AG04449 (cell line): ENCODE data around the gene RARRES1.
A peak's percentile ranks its signal among the peaks of the same experiment; 100 is the strongest.
"Not testable (repeated sequence)": the region's sequence is repeated elsewhere in the genome, so short reads cannot be mapped to it uniquely, and the experiment has no call there.

Source experiments
- CTCF ChIA-PET: fragments of 350-600 bp; formaldehyde crosslinking; extraction: SDS; loops from one replicate; lab custom pipeline; 2021; ENCODE audit warnings: antibody characterized with exemption; lab: Yijun Ruan, JAX
- POLR2A ChIA-PET: fragments of 400-600, 350-600 bp; formaldehyde crosslinking; extraction: SDS; loops from one replicate; lab custom pipeline; 2020; ENCODE audit warnings: antibody characterized with exemption, inconsistent platforms; lab: Yijun Ruan, JAX
- DNase-seq: peaks from one replicate; pipeline ENCODE4 v3.0.0-alpha.2; 2010; ENCODE audit warnings: low read depth, low spot score
- H3K4me3 ChIP-seq: 2 replicates; pipeline ENCODE4 v1.5.1; 2011; ENCODE audit warnings: low read depth, mild to moderate bottlenecking, control low read depth, low read length
- TF ChIP-seq, protein P1 (sequence below): IDR thresholded peaks from one replicate; pipeline ENCODE4 v1.5.1; 2011; ENCODE audit warnings: mild to moderate bottlenecking, moderate library complexity, low read length, control low read depth, inconsistent platforms; ENCODE audit not compliant: insufficient read depth; ENCODE audit errors: missing control alignments

RARRES1 gene

DNA sequence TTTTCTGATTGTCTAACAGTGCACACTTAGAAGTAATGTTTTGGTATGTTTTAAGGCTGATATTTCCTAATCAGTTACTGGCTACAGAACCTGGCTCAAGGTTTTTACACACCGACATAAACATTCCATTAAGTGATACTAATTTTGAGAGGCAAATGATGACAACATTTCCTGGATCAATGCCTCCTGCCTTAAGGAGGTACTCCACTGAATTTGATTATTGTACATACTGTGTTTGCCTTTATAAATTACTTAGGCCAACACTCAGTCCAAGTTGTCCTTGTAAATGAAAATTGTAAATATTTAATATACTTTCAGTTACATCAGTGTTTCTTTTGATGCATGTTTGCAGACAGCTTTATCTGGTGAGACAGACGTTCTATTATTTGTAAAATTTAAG, 35.6 kb downstream of the RARRES1 start:
- ChIA-PET CTCF (interaction anchor here (1.0 to 1.6 kb wide), 4 partner anchors 9 to 94 kb away, joined by 3 to 6 read pairs (median 4); no protein-coding TSS in a partner anchor), POLR2A (interaction anchor here (0.6 kb wide), 1 partner anchor 95 kb away, joined by 3 read pairs; no protein-coding TSS in a partner anchor)
- no peak overlapping the region for H3K4me3 ChIP-seq
- TF ChIP-seq, protein P1, sequence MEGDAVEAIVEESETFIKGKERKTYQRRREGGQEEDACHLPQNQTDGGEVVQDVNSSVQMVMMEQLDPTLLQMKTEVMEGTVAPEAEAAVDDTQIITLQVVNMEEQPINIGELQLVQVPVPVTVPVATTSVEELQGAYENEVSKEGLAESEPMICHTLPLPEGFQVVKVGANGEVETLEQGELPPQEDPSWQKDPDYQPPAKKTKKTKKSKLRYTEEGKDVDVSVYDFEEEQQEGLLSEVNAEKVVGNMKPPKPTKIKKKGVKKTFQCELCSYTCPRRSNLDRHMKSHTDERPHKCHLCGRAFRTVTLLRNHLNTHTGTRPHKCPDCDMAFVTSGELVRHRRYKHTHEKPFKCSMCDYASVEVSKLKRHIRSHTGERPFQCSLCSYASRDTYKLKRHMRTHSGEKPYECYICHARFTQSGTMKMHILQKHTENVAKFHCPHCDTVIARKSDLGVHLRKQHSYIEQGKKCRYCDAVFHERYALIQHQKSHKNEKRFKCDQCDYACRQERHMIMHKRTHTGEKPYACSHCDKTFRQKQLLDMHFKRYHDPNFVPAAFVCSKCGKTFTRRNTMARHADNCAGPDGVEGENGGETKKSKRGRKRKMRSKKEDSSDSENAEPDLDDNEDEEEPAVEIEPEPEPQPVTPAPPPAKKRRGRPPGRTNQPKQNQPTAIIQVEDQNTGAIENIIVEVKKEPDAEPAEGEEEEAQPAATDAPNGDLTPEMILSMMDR = no peak
- no peak for DNase-seq

DNA sequence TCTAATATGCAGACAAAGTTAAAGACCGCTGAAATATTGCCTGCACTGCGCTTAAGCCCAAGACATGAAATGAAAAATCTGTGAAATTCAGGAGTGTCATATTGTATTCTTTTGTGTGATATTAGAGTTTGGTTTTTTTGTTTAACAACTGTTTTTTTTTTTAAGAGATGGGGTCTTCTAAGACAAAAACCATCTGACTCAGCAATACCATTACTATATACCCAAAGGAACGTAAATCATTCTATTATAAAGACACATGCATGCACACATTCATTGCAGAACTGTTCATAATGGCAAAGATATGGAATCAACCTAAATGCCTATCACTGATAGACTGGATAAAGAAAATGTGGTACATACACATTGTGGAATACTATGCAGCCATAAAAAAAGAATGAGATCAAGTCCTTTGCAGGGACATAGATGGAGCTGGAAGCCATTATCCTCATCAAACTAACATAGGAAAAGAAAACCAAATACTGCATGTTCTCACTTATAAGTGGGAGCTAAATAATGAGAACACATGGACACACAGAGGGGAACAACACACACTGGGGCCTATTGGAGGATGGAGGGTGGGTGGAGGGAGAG, 38.3 kb downstream of the RARRES1 start:
- DNase-seq, H3K4me3 ChIP-seq, POLR2A ChIA-PET: not testable (repeated sequence)
- CTCF ChIA-PET = interaction anchor here (1.1 to 1.4 kb wide), 2 partner anchors 34 to 35 kb away, joined by 3 to 7 read pairs; no protein-coding TSS in a partner anchor

DNA sequence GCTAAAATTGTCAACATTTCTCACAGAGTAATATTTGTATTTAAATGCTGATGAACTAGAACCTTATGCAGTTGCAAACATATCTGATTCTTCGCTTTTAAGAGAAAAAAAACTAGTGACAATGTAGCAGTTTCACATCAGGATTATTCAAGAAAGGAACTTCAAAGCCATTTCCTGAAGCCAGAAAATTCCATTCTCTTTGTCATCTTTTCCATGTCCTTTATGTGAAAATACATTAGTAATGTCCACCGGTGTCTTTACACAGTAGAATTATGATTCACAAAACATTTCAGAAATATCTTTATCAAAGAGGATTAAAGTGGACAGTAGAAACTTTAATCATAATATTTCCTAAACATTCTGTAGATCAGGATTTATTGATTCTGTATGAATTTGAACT, 47.1 kb downstream of the RARRES1 start:
- POLR2A ChIA-PET = no interaction called here
- CTCF ChIA-PET = interaction anchor here (0.7 to 2.8 kb wide), 4 partner anchors 19 to 106 kb away, joined by 3 to 15 read pairs (median 6); no protein-coding TSS in a partner anchor
- TF ChIP-seq, protein P1 = no peak
- H3K4me3 ChIP-seq = no peak overlapping the region
- no peak for DNase-seq

DNA sequence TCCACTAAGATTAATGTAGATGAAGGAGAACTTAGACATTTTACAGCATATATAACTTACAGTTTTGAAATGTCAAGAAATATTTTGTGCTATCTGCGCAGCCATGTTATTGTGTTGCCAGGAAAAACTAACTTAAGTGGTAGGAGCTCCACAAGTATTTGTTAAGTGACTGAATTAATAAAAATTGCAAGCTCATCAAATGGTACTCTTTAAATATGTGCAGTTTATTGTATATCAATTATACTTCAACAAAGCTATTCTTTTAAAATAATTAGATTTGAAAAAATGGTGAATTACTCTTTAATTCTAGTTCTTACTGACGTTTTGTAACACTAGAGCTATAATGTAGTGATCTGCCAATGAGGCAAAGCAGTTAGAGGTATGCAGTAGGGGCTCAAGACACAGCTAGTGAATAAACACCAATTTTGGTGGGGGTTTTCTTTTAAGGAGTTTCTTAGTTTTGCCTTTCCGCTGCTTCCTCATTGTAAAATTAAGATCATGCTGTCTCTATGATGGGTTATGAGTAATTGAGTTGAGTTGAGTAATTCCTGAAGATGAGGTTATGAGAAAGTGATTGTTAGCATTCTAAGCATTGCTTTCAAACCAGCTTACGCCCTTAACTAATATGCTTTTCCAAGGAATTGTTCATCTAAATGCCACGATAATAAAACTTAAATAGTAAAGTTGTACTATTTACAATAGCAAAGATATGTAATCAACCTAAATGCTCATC, 48.9 kb downstream of the RARRES1 start:
- CTCF ChIA-PET = interaction anchor here (0.9 to 2.8 kb wide), 8 partner anchors 9 to 108 kb away, joined by 3 to 15 read pairs (median 6); partner anchors contain the start of gene LXN
- DNase-seq = peak; percentile 76
- POLR2A ChIA-PET = interaction anchor here (0.9 to 1.6 kb wide), 3 partner anchors 18 to 26 kb away, joined by 3 to 5 read pairs (median 3); no protein-coding TSS in a partner anchor
- no peak overlapping the region for H3K4me3 ChIP-seq
- TF ChIP-seq, protein P1 = no peak

DNA sequence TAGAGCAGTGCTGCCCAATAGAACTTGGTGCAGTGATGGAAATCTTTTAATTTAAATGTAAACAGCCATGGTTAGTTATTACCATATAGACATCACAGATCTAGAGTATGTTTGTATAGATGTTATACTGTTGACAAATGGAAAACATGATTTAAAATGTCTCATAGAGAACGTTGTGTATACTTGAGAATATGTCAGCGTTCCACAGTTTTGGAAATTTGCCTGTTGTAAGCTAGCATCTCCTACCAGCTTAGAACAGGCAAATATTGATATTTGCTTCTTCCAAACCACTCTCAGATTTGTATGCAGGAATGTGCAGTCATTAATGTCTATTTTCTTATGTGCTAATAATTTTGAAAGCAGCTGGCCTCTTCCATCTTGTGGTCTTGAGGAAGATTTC, 51.4 kb downstream of the RARRES1 start:
- POLR2A ChIA-PET = no interaction called here
- CTCF ChIA-PET = interaction anchor here (1.2 to 4.5 kb wide), 3 partner anchors 13 to 36 kb away, joined by 4 to 39 read pairs (median 7); partner anchors contain the start of gene GFM1
- H3K4me3 ChIP-seq = no peak overlapping the region
- DNase-seq = no peak
- TF ChIP-seq, protein P1 = no peak

DNA sequence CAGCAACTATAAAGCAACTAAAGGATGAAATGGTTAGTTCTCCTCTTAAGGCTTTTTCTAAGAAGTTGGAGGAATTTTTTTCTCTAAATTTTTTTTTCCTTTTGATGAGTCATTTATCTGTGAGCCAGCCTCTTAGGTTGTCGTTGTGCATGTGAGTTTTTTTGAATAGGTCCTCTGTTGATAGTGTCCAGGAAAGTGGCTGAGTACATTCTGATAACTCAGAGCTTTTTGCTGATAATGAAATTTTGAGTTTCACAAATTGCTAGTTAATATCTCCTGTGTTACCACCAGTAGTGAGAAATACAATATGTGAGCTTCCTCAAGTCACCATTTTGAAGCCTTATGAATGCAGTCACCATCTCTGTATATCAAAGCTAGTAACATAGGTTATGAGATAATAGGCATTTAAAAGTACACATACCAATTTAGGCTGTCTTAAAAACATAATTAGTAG, 52.7 kb downstream of the RARRES1 start:
- DNase-seq = no peak
- ChIA-PET CTCF (interaction anchor here (0.7 to 4.5 kb wide), 9 partner anchors 9 to 112 kb away, joined by 3 to 39 read pairs (median 6); no protein-coding TSS in a partner anchor), POLR2A (no interaction called here)
- no peak overlapping the region for H3K4me3 ChIP-seq
- TF ChIP-seq, protein P1 = no peak
